Ovary (tissue), 10 donors: ENCODE measurements around the gene MAGED4. TPM values are rescaled to one million over a fixed set of nuclear protein-coding genes. Genes with fewer than 3 reads are reported as not detected.
"Not testable (repeated sequence)": the region's sequence is repeated elsewhere in the genome, so short reads cannot be mapped to it uniquely, and the experiment has no call there.

Experiments
- DNase-seq, 5 donors: peaks; one replicate each; pipeline ENCODE4 v3.0.0-alpha.2; 2019 to 2020
- H3K27ac ChIP-seq, 2 donors: fragments of 200-600 bp; one replicate each; pipeline versions ENCODE4 v1.5.1 to v1.8.0; 2019 to 2022
- H3K27me3 ChIP-seq: fragments of 200-600 bp; one replicate; pipeline ENCODE4 v1.8.0; 2022
- H3K36me3 ChIP-seq: fragments of 200-600 bp; sonication (generic); one replicate; pipeline ENCODE4 v1.5.1; 2019
- H3K4me1 ChIP-seq: one replicate; pipeline ENCODE4 v1.8.1; 2013; ENCODE audit warnings: mild to moderate bottlenecking, moderate library complexity; ENCODE audit not compliant: insufficient read depth
- H3K4me3 ChIP-seq: fragments of 200-600 bp; sonication (generic); one replicate; pipeline ENCODE4 v1.5.1; 2017
- H3K9me3 ChIP-seq, 2 donors: fragments of 200-600 bp in 1 of 2; sonication (generic) in 1 of 2; one replicate each; pipeline versions ENCODE4 v1.5.1 to v1.8.1; 2013 to 2019; ENCODE audit warnings: mild to moderate bottlenecking in 1 of 2, moderate library complexity in 1 of 2
- EP300 ChIP-seq: sonication (generic); formaldehyde crosslinking; IDR thresholded peaks from one replicate; pipeline ENCODE4 v1.6.1; 2017; ENCODE audit warnings: antibody characterized with exemption
- POLR2A ChIP-seq: fragments of 450-650 bp; IDR thresholded peaks from one replicate; pipeline ENCODE4 v1.6.1; 2017; ENCODE audit warnings: antibody characterized with exemption, mild to moderate bottlenecking, moderate library complexity
- WGBS, 3 donors: extraction: QIAGEN DNeasy Blood & Tissue Kit in 1 of 3; methylation state at CpG; one replicate each; pipeline versions ENCODE4 v1.1.5 to v1.1.7; 2013 to 2017; 5-methylcytosine and 5-hydroxymethylcytosine counted together
- intact Hi-C, 4 donors: fragments of 100-400 bp; cut with DNase I; formaldehyde crosslinking; loops; one replicate each; pipeline versions ENCODE4 v1.11.0 to v1.15.1; 2022 to 2023
- long read RNA-seq, 3 donors: library from polyadenylated mRNA in 2 of 3; unstranded in 2 of 3; transcript quantifications; one replicate each; pipeline ENCODE4 v2.0.0 and lab custom pipeline, GENCODE V29; 2021 to 2026
- polyA plus RNA-seq, 2 donors: library from polyadenylated mRNA; stranded (reverse); fragments of 200-250 nt in 1 of 2; fragments of 350-450 nt in 1 of 2; fragmentation: Illumina TruSeq in 1 of 2; extraction: RNeasy Lipid Tissue Mini Kit (QIAGEN cat#74804) in 1 of 2; gene quantifications; one replicate each; pipeline ENCODE4 v1.2.3, GENCODE V29; 2013 to 2014
- total RNA-seq, 7 donors: library from RNA; depleted of rRNA in 2 of 7; stranded (reverse); fragments of >200 nt in 2 of 7; fragmentation: NEBNext Ultra II Directional in 3 of 7; extraction: Animal tissue kit (Norgen Biotek cat#: 25700) in 3 of 7; gene quantifications; one replicate each; pipeline versions ENCODE4 v1.1.0 to v1.2.4, GENCODE V29; 2016 to 2023
- TF ChIP-seq, protein P1 (sequence below), 3 donors: fragments of 450-650 bp in 2 of 3; fragments of 200-600 bp in 1 of 3; IDR thresholded peaks; one replicate each; pipeline versions ENCODE4 v1.5.1 to v1.8.0; 2016 to 2022; ENCODE audit warnings: antibody characterized with exemption in 3 of 3, mild to moderate bottlenecking in 1 of 3
- donor health status: DM: no; HTN: no; CAD: no; lungs with moderate emphysema.
- donor health status: DM: no; HTN: no; CAD: no.
- donor health status: Bipolar disorder and iron deficiency.
- donor health status: DM: yes; HTN: yes; CAD: no.
- donor health status: DM: no; HTN: no; CAD: no.
- donor health status: DM: yes; HTN: yes; CAD: no.

Gene MAGED4, protein sequence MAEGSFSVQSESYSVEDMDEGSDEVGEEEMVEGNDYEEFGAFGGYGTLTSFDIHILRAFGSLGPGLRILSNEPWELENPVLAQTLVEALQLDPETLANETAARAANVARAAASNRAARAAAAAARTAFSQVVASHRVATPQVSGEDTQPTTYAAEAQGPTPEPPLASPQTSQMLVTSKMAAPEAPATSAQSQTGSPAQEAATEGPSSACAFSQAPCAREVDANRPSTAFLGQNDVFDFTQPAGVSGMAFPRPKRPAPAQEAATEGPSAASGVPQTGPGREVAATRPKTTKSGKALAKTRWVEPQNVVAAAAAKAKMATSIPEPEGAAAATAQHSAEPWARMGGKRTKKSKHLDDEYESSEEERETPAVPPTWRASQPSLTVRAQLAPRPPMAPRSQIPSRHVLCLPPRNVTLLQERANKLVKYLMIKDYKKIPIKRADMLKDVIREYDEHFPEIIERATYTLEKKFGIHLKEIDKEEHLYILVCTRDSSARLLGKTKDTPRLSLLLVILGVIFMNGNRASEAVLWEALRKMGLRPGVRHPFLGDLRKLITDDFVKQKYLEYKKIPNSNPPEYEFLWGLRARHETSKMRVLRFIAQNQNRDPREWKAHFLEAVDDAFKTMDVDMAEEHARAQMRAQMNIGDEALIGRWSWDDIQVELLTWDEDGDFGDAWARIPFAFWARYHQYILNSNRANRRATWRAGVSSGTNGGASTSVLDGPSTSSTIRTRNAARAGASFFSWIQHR
- total RNA-seq, result 10 to 100 TPM in 4 of 7 donors, 1 to 10 TPM in 3; 1.3 to 25.3 (median 12.0) TPM
- 10 to 100 TPM; 11.0 to 21.6 TPM for polyA plus RNA-seq
- long read RNA-seq, donor 1, transcript MAGED4-210 (13 exons, 2,483 nt), result minor isoform, 6 of 44 reads
- long read RNA-seq, donor 1, transcript MAGED4-204 (13 exons, 2,578 nt), result major isoform, 17 of 44 reads
- long read RNA-seq, donor 1, partial matches to known transcripts, result 6 of 44 reads
- long read RNA-seq, donor 1, other reads (novel, unspliced or antisense), result 15 of 44 reads
- long read RNA-seq, donor 2, partial matches to known transcripts, result 30 of 32 reads
- long read RNA-seq, donor 2, other reads (novel, unspliced or antisense), result 0 of 32 reads
- long read RNA-seq, donor 3, transcript MAGED4-204 (13 exons, 2,578 nt), result major isoform, 8 of 26 reads
- long read RNA-seq, donor 3, partial matches to known transcripts, result 1 of 26 reads
- long read RNA-seq, donor 3, other reads (novel, unspliced or antisense), result 14 of 26 reads

DNA sequence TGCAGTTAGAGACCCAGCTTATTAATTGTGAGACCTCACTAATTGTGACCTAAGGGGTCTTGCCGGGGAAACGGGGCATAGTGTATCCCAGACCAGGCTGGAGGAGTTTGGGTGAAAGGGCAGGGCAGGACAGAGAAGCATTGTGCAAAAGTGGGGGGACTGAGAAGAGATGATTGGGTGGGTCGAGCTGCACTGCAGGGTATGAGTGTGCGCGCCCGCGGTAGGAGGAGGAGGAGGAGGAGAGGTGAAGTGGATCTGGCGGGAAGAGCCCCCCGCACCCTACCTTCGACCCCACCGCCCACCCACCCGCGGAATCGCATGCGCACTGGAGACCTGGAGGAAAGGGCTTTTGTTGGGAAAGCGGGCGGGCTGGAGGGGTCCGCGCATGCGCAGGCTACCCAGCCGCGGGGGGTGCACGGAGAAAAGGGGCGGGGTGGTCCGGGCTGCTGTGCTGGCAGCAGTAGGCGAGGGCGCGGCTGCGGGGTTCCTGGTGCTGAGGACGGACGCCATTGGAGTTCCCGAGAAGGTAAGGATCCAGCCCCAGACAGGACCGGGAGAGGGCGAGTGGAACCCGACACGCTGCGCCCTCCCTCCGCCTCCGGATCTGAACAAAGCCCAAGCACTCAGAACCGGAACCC, at the start of gene MAGED4:
TSS of gene MAGED4 (plus strand) at position 449 of the 638 bp plus-strand sequence. CDS start 1,035 bp downstream, outside the sequence.
- H3K27me3 ChIP-seq, result not testable (repeated sequence)
- no CpG with 5 or more reads among the region's 40 CpGs for WGBS, 3 donors

DNA sequence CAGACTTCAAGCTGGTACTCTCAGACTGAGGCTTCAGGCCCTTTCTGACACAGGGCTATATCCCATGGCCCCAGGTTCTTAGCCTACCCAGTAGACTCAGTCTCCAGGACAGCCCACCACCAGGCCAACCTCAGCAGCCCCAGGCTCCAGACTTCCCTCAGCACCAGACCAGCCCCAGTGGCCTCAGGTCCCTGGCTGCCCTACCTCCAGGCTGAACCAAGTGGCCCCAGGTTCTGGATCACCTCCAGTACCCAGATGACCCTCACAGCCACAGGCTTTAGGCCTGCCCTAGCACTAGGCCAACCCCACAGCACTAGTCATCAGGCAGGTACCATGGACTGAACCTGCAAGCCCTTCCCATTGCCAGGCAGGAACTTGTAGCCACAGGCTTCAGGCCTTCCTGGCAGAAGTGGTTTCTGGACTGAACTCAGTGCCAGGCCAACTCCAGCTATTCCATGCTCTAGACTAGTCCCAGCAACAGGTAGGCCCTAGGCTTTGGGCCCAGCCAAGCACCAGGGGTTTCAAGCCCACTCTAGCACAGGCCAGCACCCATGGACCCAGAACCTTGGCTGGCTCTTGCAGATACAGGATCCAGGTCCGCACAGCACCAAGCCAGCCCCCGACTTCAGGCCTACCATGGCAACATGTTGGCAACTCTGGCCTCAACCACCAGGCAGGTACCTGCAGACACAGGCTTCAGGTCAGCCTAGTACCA, 45.7 kb upstream of the MAGED4 start:
- WGBS, 3 donors, result 73 to 92% (median 82%) methylated on average over 2 of the region's 2 CpGs
- Histone ChIP-seq H3K4me3 (no peak overlapping the region), H3K36me3 (no peaks in the 10 kb centered on the region), H3K27me3 (no peaks in the 10 kb centered on the region), H3K27ac (no peak overlapping the region), H3K4me1 (no peaks in the 10 kb centered on the region), H3K9me3 (no peaks in the 10 kb centered on the region)
- TF ChIP-seq EP300 (no peak), POLR2A (no peak)
- TF ChIP-seq, protein P1, sequence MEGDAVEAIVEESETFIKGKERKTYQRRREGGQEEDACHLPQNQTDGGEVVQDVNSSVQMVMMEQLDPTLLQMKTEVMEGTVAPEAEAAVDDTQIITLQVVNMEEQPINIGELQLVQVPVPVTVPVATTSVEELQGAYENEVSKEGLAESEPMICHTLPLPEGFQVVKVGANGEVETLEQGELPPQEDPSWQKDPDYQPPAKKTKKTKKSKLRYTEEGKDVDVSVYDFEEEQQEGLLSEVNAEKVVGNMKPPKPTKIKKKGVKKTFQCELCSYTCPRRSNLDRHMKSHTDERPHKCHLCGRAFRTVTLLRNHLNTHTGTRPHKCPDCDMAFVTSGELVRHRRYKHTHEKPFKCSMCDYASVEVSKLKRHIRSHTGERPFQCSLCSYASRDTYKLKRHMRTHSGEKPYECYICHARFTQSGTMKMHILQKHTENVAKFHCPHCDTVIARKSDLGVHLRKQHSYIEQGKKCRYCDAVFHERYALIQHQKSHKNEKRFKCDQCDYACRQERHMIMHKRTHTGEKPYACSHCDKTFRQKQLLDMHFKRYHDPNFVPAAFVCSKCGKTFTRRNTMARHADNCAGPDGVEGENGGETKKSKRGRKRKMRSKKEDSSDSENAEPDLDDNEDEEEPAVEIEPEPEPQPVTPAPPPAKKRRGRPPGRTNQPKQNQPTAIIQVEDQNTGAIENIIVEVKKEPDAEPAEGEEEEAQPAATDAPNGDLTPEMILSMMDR (IDR thresholded peaks at IDR 0.05), result no peak
- no peak for DNase-seq
- intact Hi-C loops, result no loop called here

More for the DNA sequence above, at the start of gene MAGED4:
- H3K9me3 ChIP-seq, H3K36me3 ChIP-seq, intact Hi-C loops, H3K4me3 ChIP-seq, H3K4me1 ChIP-seq, H3K27ac ChIP-seq, DNase-seq: not testable (repeated sequence)

DNA sequence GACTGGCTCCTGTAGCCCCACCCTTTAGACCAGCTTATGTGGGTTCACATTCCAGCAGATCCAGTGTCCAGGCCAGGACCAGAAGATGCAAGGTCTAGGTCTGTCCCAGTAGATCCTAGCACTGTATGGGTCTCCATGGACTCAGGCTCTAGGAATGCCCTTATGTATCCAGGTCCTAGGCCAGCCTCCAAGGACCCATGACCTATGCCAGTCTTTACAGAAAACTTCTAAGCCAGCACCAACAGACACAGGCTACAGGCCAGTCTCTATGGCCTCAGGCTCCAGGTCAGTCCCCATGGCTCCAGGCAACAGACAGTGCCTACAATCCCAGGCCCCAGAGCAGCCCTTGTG, 45.2 kb upstream of the MAGED4 start:
- H3K9me3 ChIP-seq, result no peaks in the 10 kb centered on the region
- H3K36me3 ChIP-seq, result no peaks in the 10 kb centered on the region
- DNase-seq, result no peak
- no peak overlapping the region for H3K4me3 ChIP-seq
- intact Hi-C loops, result no loop called here
- H3K27me3 ChIP-seq, result no peaks in the 10 kb centered on the region
- TF ChIP-seq POLR2A (no peak), EP300 (no peak)
- TF ChIP-seq, protein P1 (IDR thresholded peaks at IDR 0.05), result no peak
- no peaks in the 10 kb centered on the region for H3K4me1 ChIP-seq
- H3K27ac ChIP-seq, result no peak overlapping the region

DNA sequence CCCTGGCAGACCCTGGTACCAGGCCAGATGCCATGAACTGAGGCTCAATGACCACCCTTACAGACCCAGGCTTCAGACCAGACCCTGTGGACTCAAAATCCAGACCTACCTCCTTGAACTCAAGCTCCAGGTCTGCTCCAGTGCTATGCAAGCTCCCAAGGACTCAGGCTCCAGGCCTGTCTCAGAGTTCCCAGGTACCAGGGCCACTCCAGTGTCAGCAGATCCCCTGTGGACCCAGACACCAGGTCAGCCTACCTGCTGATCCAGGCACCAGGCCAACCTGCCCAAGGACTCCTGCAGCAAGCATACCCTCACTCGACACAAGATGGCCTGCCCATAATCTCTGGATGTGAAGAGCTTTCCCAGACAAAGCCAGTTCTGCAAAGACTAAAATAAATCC, 44.7 kb upstream of the MAGED4 start:
- Histone ChIP-seq H3K4me1 (no peaks in the 10 kb centered on the region), H3K36me3 (no peaks in the 10 kb centered on the region), H3K27me3 (no peaks in the 10 kb centered on the region), H3K27ac (no peak overlapping the region), H3K4me3 (no peak overlapping the region), H3K9me3 (no peaks in the 10 kb centered on the region)
- no peak for DNase-seq
- 50 to 61% (median 60%) methylated on average over 1 of the region's 1 CpG for WGBS, 3 donors
- intact Hi-C loops, result no loop called here
- TF ChIP-seq, protein P1 (IDR thresholded peaks at IDR 0.05), result no peak
- TF ChIP-seq EP300 (no peak), POLR2A (no peak)

DNA sequence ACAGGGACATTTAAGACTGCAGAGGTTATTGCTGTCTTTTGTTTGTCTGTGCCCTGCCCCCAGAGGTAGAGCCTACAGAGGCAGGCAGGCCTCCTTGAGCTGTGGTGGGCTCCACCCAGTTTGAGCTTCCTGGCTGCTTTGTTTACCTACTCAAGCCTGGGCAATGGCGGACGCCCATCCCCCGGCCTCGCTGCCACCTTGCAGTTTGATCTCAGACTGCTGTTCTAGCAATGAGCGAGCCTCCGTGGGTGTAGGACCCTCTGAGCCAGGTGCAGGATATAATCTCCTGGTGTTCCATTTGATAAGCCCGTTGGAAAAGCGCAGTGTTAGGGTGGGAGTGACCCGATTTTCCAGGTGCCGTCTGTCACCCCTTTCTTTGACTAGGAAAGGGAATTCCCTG, 34.0 kb upstream of the MAGED4 start:
- H3K4me1 ChIP-seq, DNase-seq, H3K36me3 ChIP-seq, H3K27ac ChIP-seq, H3K9me3 ChIP-seq, H3K27me3 ChIP-seq, intact Hi-C loops, H3K4me3 ChIP-seq: not testable (repeated sequence)
- 85 to 91% (median 90%) methylated on average over 10 of the region's 10 CpGs for WGBS, 3 donors

DNA sequence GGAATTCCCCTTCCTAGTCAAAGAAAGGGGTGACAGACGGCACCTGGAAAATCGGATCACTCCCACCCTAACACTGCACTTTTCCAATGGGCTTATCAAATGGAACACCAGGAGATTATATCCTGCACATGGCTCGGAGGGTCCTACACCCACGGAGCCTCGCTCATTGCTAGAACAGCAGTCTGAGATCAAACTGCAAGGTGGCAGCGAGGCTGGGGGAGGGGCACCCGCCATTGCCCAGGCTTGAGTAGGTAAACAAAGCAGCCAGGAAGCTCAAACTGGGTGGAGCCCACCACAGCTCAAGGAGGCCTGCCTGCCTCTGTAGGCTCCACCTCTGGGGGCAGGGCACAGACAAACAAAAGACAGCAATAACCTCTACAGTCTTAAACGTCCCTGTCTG, 24.5 kb upstream of the MAGED4 start:
- not testable (repeated sequence) for H3K27me3 ChIP-seq, H3K27ac ChIP-seq
- WGBS, 3 donors, result 74 to 85% (median 77%) methylated on average over 8 of the region's 8 CpGs

More for the DNA sequence above, 24.5 kb upstream of the MAGED4 start:
- DNase-seq, H3K9me3 ChIP-seq, H3K4me1 ChIP-seq, intact Hi-C loops, H3K4me3 ChIP-seq, H3K36me3 ChIP-seq: not testable (repeated sequence)
